Loucy (cell line): ENCODE data around the gene NCKAP5.

ENCODE experiments used
- H2AFZ ChIP-seq: fragments of 200-600 bp; sonication (generic); 2 replicates; pipeline ENCODE4 v1.6.0; 2016; ENCODE audit warnings: antibody characterized with exemption, mild to moderate bottlenecking, low read length, moderate library complexity
- H3F3A ChIP-seq: fragments of 200-600 bp; 2 replicates; pipeline ENCODE4 v1.6.0; 2016; ENCODE audit warnings: antibody characterized with exemption, low read depth, mild to moderate bottlenecking
- H3K27me3 ChIP-seq: fragments of 200-600 bp; sonication (generic); 2 replicates; pipeline ENCODE4 v1.6.1; 2014; ENCODE audit warnings: low read length, mild to moderate bottlenecking; ENCODE audit not compliant: insufficient read depth, poor library complexity, severe bottlenecking
- H3K36me3 ChIP-seq: fragments of 200-600 bp; sonication (generic); 2 replicates; pipeline ENCODE4 v1.6.1; 2016; ENCODE audit warnings: low read length; ENCODE audit not compliant: insufficient read depth
- H3K4me1 ChIP-seq: fragments of 200-600 bp; sonication (generic); 2 replicates; pipeline ENCODE4 v1.5.1; 2014; ENCODE audit warnings: low read length, mild to moderate bottlenecking; ENCODE audit not compliant: insufficient read depth, poor library complexity, severe bottlenecking
- H3K4me2 ChIP-seq: fragments of 200-600 bp; sonication (generic); 2 replicates; pipeline ENCODE4 v1.6.0; 2014; ENCODE audit warnings: antibody characterized with exemption, low read length, low read depth, mild to moderate bottlenecking; ENCODE audit not compliant: poor library complexity, severe bottlenecking
- H3K4me3 ChIP-seq: fragments of 200-600 bp; sonication (generic); 2 replicates; pipeline ENCODE4 v1.5.1; 2014; ENCODE audit warnings: low read length, mild to moderate bottlenecking, mixed read lengths; ENCODE audit not compliant: poor library complexity, severe bottlenecking
- H3K79me2 ChIP-seq: fragments of 200-600 bp; sonication (generic); 2 replicates; pipeline ENCODE4 v1.6.1; 2014; ENCODE audit warnings: low read length; ENCODE audit not compliant: insufficient read depth
- H3K9ac ChIP-seq: fragments of 200-600 bp; sonication (generic); 2 replicates; pipeline ENCODE4 v1.6.0; 2014; ENCODE audit warnings: mild to moderate bottlenecking, low read depth, low read length, moderate library complexity; ENCODE audit not compliant: poor library complexity, severe bottlenecking
- H3K9me2 ChIP-seq: fragments of 200-600 bp; sonication (generic); replicated peaks from 2 replicates; pipeline ENCODE4 v1.6.1; 2016; ENCODE audit warnings: low read depth, low read length, mixed read lengths
- H3K9me3 ChIP-seq: fragments of 200-600 bp; sonication (generic); 2 replicates; pipeline ENCODE4 v1.6.1; 2014; ENCODE audit warnings: mild to moderate bottlenecking, antibody characterized with exemption, low read length, low read depth; ENCODE audit not compliant: insufficient read depth
- H4K20me1 ChIP-seq: fragments of 200-600 bp; sonication (generic); 2 replicates; pipeline ENCODE4 v1.6.0; 2014; ENCODE audit warnings: antibody characterized with exemption, low read length, mild to moderate bottlenecking; ENCODE audit not compliant: insufficient read depth, poor library complexity, severe bottlenecking
- CTCF ChIP-seq: fragments of 200-600 bp; sonication (generic); conservative IDR thresholded peaks from 2 replicates; pipeline ENCODE4 v1.5.1; 2014; ENCODE audit warnings: mild to moderate bottlenecking, antibody characterized with exemption, low read length
- EZH2phosphoT487 ChIP-seq: fragments of 200-600 bp; IDR thresholded peaks from 2 replicates; pipeline ENCODE4 v1.6.1; 2018; ENCODE audit warnings: antibody characterized with exemption, mild to moderate bottlenecking, moderate library complexity, borderline replicate concordance

Gene NCKAP5

GRCh38 chr2:133221398-133221797 is 346.9 kb downstream of the NCKAP5 start:
- Histone ChIP-seq H3K9ac (no peak overlapping the region), H3K4me1 (no peaks in the 10 kb centered on the region), H3K9me3 (no peaks in the 10 kb centered on the region), H4K20me1 (no peaks in the 10 kb centered on the region), H3K36me3 (no peaks in the 10 kb centered on the region), H3K4me3 (no peak overlapping the region), H2AFZ (no peak overlapping the region), H3K27me3 (no peaks in the 10 kb centered on the region), H3K9me2 (no peaks in the 10 kb centered on the region), H3K4me2 (no peak overlapping the region), H3F3A (no peaks in the 10 kb centered on the region), H3K79me2 (no peaks in the 10 kb centered on the region)
- no peak for TF ChIP-seq EZH2phosphoT487
- no peak for TF ChIP-seq CTCF

GRCh38 chr2:133218204-133218603 is 350.1 kb downstream of the NCKAP5 start:
- Histone ChIP-seq H3K4me2 (no peak overlapping the region), H3K4me3 (no peak overlapping the region), H3K36me3 (no peaks in the 10 kb centered on the region), H3K27me3 (no peaks in the 10 kb centered on the region), H3K79me2 (no peaks in the 10 kb centered on the region), H3F3A (no peaks in the 10 kb centered on the region), H3K9me3 (0 out of 2 replicates have a peak, but pooled peaks cover 3% of the 10 kb centered on the region), H3K9ac (no peak overlapping the region), H3K4me1 (no peaks in the 10 kb centered on the region), H2AFZ (no peak overlapping the region), H3K9me2 (no peaks in the 10 kb centered on the region), H4K20me1 (no peaks in the 10 kb centered on the region)
- TF ChIP-seq EZH2phosphoT487 (no peak), CTCF (no peak)

GRCh38 chr2:133215477-133215876 is 352.8 kb downstream of the NCKAP5 start:
- no peak for TF ChIP-seq CTCF
- no peaks in the 10 kb centered on the region for H3K9me2 ChIP-seq
- no peaks in the 10 kb centered on the region for H3K36me3 ChIP-seq
- no peak overlapping the region for H3K4me2 ChIP-seq
- H3K4me1 ChIP-seq, result no peaks in the 10 kb centered on the region
- no peak overlapping the region for H2AFZ ChIP-seq
- 0 out of 2 replicates have a peak, but pooled peaks cover 3% of the 10 kb centered on the region for H3K9me3 ChIP-seq
- H3K9ac ChIP-seq, result no peak overlapping the region
- no peaks in the 10 kb centered on the region for H4K20me1 ChIP-seq
- H3K4me3 ChIP-seq, result no peak overlapping the region
- H3F3A ChIP-seq, result no peaks in the 10 kb centered on the region
- H3K79me2 ChIP-seq, result no peaks in the 10 kb centered on the region
- no peaks in the 10 kb centered on the region for H3K27me3 ChIP-seq
